ENCODE data around the gene ZNF296. TPM values are rescaled to one million over a fixed set of nuclear protein-coding genes. Genes with fewer than 3 reads are reported as not detected.

Gene ZNF296
- total RNA-seq, 2 donors from 2014 or later: 0.42 to 0.48 TPM

- intact Hi-C loops (cut with DNase I): no loop called here
- DNase-seq (ENCODE audit: low spot score): peak; percentile 99
These were observed 15.0 kb upstream of the ZNF296 start for GRCh38 chr19:45091031-45091923.

- DNase-seq (ENCODE audit: low spot score): no peak
- intact Hi-C loops (cut with DNase I): no loop called here
These were observed 14.3 kb upstream of the ZNF296 start for GRCh38 chr19:45090606-45091005.

- DNase-seq (ENCODE audit: low spot score): no peak
- intact Hi-C loops (cut with DNase I): no loop called here
These were observed 13.8 kb upstream of the ZNF296 start for GRCh38 chr19:45090034-45090433.

GRCh38 chr19:45087531-45087930, 11.3 kb upstream of the ZNF296 start:
- no peak for DNase-seq (ENCODE audit: low spot score)
- intact Hi-C loops (cut with DNase I): no loop called here

DNA sequence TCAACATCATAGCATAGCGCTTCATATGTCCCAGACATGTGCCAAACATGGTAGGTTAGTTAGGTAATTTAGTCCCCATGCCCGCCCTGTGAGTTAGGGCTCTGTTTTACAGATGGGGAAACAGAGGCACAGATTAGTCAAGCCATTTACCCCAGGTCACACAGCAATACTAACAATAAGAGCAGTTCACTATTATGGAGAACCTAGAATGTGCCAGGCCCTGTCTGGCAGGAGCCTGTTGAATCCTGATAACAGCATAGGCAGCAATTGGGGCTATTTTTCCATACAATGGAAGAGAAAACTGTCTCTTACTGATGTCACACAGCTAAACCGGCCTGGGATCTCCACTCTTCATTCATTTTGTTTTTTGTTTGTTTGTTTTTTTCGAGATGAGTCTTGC, 10.2 kb upstream of the ZNF296 start:
- intact Hi-C loops (cut with DNase I): no loop called here
- DNase-seq (ENCODE audit: low spot score): no peak

GRCh38 chr19:45082170-45082569, 5.9 kb upstream of the ZNF296 start:
- intact Hi-C loops (cut with DNase I): no loop called here
- no peak for DNase-seq (ENCODE audit: low spot score)

DNA sequence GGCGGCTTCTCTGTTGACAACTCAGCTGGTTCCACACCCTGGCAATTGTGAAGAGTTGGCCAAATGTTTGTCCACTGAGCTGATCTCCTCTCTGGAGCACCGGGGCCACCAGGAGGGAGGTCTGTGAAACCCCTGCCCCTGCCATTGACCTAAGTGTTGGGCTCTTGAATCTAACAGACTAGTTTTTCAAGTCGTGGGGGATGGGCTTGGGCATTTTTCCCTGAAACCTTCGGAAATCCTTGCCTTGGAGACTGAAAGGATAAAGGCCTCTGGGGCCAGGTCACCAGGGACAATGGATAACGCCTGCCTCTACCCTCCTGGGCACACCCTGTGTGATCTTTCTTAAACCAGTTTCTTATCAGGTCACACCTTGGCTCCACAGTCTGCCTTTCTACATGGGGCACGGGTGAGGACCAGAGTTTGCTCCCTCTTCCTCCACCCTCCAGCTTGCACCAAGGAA, 3.7 kb upstream of the ZNF296 start:
- intact Hi-C loops (cut with DNase I): no loop called here
- DNase-seq (ENCODE audit: low spot score): no peak

GRCh38 chr19:45079063-45079910, 3.0 kb upstream of the ZNF296 start, which contains the start of gene GEMIN7:
TSS of gene GEMIN7 (plus strand) at chr19:45079260. CDS start at chr19:45090115, 10,855 bp downstream.
- intact Hi-C loops (cut with DNase I): no loop called here
- peak; percentile 89 for DNase-seq (ENCODE audit: low spot score)

GRCh38 chr19:45078390-45079062, 2.2 kb upstream of the ZNF296 start:
- DNase-seq (ENCODE audit: low spot score): no peak
- intact Hi-C loops (cut with DNase I): no loop called here

- no peak for DNase-seq (ENCODE audit: low spot score)
- intact Hi-C loops (cut with DNase I): no loop called here
These were observed 813 bp upstream of the ZNF296 start for GRCh38 chr19:45076851-45077730.

DNA sequence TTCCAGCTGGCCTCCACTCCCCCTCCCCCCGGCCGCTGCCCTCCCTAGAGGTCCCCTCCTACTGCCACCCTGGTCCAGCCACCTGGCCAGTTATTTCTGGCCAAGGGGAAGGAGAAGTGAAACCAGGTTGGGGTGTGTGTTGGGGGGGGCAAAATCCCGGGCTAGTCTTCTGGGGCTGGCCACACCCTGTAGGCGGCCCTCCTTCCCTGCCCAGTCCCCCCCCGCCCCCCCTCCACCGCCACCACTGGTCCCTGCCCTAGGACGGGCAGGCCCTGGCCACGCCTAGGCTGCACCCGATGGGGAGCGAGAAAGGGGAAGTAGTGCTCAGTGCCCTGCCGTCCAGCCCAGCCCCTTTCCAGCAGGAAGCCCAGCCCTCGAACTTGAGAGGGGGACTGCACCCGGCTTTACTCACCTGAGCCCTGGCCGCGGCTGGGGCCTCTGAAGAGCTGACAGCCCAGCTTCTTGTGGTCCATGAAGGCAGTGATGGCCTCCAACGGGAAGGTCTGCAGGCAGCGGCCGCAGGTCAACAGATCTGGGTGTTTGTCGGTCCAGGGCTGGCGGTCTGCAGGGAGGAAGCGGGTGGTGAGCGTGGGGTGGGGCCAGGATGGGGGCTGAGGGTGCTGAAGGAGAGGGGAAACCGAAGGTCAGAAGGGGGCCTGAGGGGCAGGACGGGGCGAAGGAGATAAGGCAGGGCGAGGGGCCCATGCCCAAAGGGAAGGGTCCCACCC, 813 bp downstream of the ZNF296 start:
- intact Hi-C loops (cut with DNase I): no loop called here

DNA sequence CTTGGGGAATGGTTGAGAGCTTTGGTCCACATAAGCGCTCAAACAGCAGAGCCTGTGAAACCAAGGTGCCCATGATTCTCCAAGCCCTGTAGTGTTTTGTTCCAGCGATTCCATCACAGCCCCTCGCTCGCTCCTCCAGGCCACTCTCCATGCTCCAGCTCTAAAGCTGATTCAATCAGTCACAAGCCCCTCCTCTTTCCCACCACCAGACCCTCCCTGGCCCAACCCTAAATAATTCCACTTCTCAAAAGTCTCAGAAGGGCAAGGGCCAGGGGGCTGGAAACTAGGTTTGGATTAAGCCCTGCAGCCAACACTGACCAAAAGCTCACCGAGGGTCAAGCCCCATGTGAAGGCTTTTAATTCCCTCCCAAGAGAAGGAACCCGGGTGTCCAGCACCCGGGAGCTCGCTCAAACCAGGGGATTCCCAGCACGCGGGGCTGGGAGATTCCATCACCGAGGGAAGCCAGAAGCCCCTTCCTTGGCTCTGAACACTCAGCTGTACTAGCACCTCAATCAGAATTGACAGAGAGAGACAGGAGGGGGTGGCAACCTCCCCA, 1.5 kb downstream of the ZNF296 start:
- DNase-seq (ENCODE audit: low spot score): no peak
- intact Hi-C loops (cut with DNase I): no loop called here

More for the DNA sequence above, 813 bp downstream of the ZNF296 start:
- peak; percentile 94 for DNase-seq (ENCODE audit: low spot score)

DNA sequence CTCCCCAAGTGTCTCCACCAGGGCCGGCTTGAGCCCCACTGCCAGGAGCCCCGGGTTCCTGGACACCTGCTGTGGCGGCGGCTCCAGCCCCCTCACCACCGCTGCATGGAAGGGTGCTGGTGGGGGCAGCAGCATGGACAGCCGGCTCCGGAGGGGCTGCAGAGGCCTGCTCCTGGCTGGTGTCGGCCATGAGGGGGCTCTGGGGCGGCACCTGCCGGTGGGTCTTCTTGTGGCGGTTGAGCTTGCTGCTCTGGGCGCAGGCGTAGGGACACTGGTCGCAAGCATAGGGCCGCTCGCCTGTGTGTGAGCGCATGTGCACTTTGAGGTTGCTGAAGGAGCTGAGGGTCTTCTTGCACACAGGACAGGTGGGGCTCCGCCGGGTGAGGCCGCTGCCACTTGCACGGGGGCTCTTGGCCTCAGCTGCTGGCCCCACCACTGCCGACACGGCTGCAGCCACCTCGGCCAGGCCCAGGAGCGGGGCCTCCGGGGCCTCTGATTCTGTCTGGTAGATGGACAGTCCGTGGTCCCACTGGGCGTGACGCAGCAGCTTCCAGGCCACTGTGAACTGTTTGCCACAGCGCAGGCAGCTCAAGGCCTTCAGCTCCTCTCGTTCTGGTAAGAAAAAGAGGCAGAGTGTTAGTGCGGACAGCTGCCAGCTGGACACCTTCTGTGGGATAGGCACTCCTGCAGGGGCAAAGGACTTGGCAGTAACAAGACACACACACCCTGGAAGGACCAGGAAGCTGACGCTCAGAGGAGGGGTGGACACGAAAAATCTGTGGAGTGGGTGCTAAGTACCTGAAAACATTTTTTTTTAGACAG, 4.1 kb downstream of the ZNF296 start:
- DNase-seq (ENCODE audit: low spot score): no peak
- intact Hi-C loops (cut with DNase I): no loop called here

- intact Hi-C loops (cut with DNase I): no loop called here
- no peak for DNase-seq (ENCODE audit: low spot score)
These were observed 4.7 kb downstream of the ZNF296 start for GRCh38 chr19:45071545-45071938.

DNA sequence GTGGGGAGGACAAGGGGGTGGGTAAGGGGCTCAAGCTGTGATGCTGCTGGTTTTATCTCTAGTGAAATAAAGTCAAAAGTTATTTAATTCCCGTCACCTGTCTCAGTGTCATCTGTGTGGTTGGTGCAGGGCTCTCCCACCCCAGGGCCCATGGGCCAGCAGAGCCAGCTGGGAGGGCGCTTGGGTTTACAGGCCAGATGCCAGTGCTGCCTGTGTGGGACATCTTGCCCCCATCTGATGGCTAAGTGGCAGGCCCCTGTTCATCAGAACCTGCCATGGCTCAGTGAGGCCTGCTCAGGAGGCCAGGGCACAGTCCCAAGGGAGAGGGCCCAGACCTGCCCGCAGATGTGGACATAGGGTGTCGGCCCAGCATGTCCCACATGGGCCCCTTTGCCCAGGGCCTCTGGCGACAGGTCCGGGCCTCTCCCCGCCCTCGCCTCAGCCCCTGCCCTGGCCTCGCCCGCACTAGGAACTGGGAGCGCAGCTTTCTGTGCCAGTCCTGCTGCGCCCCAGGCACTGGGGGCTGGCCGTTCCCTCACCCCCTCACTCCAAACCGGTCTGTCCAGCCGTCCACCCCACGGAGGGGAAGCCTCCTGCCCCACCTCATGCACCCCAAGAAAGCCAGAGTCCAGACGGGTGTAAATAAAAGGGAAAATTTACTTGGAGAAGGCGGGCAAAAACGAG, 5.3 kb downstream of the ZNF296 start:
- intact Hi-C loops (cut with DNase I): no loop called here
- no peak for DNase-seq (ENCODE audit: low spot score)

GRCh38 chr19:45070214-45070613, 6.1 kb downstream of the ZNF296 start:
- DNase-seq (ENCODE audit: low spot score): no peak

More at GRCh38 chr19:45070214-45070613, 6.1 kb downstream of the ZNF296 start:
- intact Hi-C loops (cut with DNase I): no loop called here

Data from posterior vena cava (tissue), 2 donors.